NB4 (cell line): Measurements from ENCODE around the gene C16orf46.

Source experiments
- CTCF ChIP-seq: IDR thresholded peaks from one replicate; pipeline ENCODE4 v1.5.1; 2012; ENCODE audit warnings: low read depth, low read length
- MAX ChIP-seq: IDR thresholded peaks from 2 replicates; pipeline ENCODE4 v1.6.1; 2011; ENCODE audit warnings: low read depth, low read length
- MYC ChIP-seq: IDR thresholded peaks from 2 replicates; pipeline ENCODE4 v1.6.1; 2011; ENCODE audit warnings: low read depth, low read length
- POLR2A ChIP-seq: IDR thresholded peaks from 2 replicates; pipeline ENCODE4 v1.6.1; 2011; ENCODE audit warnings: mild to moderate bottlenecking; ENCODE audit not compliant: insufficient read length; ENCODE audit errors: extremely low read depth

GRCh38 chr16:81066681-81067080, 10.4 kb downstream of the C16orf46 start:
- TF ChIP-seq CTCF (no peak), MYC (no peak), POLR2A (no peak), MAX (no peak)
